Epithelial cell of proximal tubule (primary cell): ENCODE measurements around the gene ZNF124. TPM values are rescaled to one million over a fixed set of nuclear protein-coding genes. Genes with fewer than 3 reads are reported as not detected.
"Not testable (repeated sequence)": the region's sequence is repeated elsewhere in the genome, so short reads cannot be mapped to it uniquely, and the experiment has no call there.

Experiments
- DNase-seq: peaks from one replicate; pipeline ENCODE4 v3.0.0-alpha.2; 2011; ENCODE audit warnings: low read depth
- H3K4me3 ChIP-seq: 2 replicates; pipeline ENCODE4 v1.5.1; 2011; ENCODE audit warnings: low read depth, mild to moderate bottlenecking, low read length
- CTCF ChIP-seq: conservative IDR thresholded peaks from 2 replicates; pipeline ENCODE4 v1.5.1; 2012; ENCODE audit warnings: low read depth, mild to moderate bottlenecking, low read length
- total RNA-seq: library from RNA; depleted of rRNA; stranded (reverse); fragments of >200 nt; gene quantifications from 2 replicates; pipeline ENCODE4 v1.2.3, GENCODE V29; 2015

ZNF124 gene
- total RNA-seq, 1 donor from 2014 or later, result 15.4 TPM

- no peak for DNase-seq
- no peak overlapping the region for H3K4me3 ChIP-seq
- no peak for TF ChIP-seq CTCF
These were observed 1.2 kb upstream of the ZNF124 start for GRCh38 chr1:247172996-247173395.

GRCh38 chr1:247171443-247171842 is 377 bp downstream of the ZNF124 start:
- H3K4me3 ChIP-seq, DNase-seq: not testable (repeated sequence)

GRCh38 chr1:247165674-247166073 is 6.1 kb downstream of the ZNF124 start:
- no peak overlapping the region for H3K4me3 ChIP-seq
- TF ChIP-seq CTCF, result no peak
- DNase-seq, result no peak

GRCh38 chr1:247164694-247165093 is 7.1 kb downstream of the ZNF124 start:
- H3K4me3 ChIP-seq, result no peak overlapping the region
- no peak for TF ChIP-seq CTCF
- no peak for DNase-seq

GRCh38 chr1:247156787-247157232 is 15.0 kb downstream of the ZNF124 start:
- no peak overlapping the region for H3K4me3 ChIP-seq
- TF ChIP-seq CTCF, result no peak
- DNase-seq, result no peak

GRCh38 chr1:247147781-247148180 is 24.0 kb downstream of the ZNF124 start:
- no peak for DNase-seq
- no peak overlapping the region for H3K4me3 ChIP-seq
- TF ChIP-seq CTCF, result no peak

GRCh38 chr1:247147120-247147519 is 24.7 kb downstream of the ZNF124 start:
- H3K4me3 ChIP-seq, DNase-seq: not testable (repeated sequence)

- TF ChIP-seq CTCF, result peak; percentile 28
- H3K4me3 ChIP-seq, result no peak overlapping the region
These were observed 25.1 kb downstream of the ZNF124 start for GRCh38 chr1:247146671-247147070.

More at GRCh38 chr1:247146671-247147070, 25.1 kb downstream of the ZNF124 start:
- no peak for DNase-seq
